A172 (cell line): ENCODE data around the gene UNC13B. TPM values are rescaled to one million over a fixed set of nuclear protein-coding genes. Genes with fewer than 3 reads are reported as not detected.
A peak's percentile ranks its signal among the peaks of the same experiment; 100 is the strongest.
"Not testable (repeated sequence)": the region's sequence is repeated elsewhere in the genome, so short reads cannot be mapped to it uniquely, and the experiment has no call there.

Experiments
- DNase-seq: peaks from one replicate; pipeline ENCODE4 v3.0.0-alpha.2; 2015; ENCODE audit warnings: low spot score
- total RNA-seq: library from RNA; depleted of rRNA; stranded (reverse); fragments of >200 nt; shearing (Covaris generic); gene quantifications from 2 replicates; pipeline ENCODE4 v1.2.3, GENCODE V29; 2014; rRNA removed

UNC13B gene
- total RNA-seq: 6.7 and 7.5 TPM in 2 replicates

DNA sequence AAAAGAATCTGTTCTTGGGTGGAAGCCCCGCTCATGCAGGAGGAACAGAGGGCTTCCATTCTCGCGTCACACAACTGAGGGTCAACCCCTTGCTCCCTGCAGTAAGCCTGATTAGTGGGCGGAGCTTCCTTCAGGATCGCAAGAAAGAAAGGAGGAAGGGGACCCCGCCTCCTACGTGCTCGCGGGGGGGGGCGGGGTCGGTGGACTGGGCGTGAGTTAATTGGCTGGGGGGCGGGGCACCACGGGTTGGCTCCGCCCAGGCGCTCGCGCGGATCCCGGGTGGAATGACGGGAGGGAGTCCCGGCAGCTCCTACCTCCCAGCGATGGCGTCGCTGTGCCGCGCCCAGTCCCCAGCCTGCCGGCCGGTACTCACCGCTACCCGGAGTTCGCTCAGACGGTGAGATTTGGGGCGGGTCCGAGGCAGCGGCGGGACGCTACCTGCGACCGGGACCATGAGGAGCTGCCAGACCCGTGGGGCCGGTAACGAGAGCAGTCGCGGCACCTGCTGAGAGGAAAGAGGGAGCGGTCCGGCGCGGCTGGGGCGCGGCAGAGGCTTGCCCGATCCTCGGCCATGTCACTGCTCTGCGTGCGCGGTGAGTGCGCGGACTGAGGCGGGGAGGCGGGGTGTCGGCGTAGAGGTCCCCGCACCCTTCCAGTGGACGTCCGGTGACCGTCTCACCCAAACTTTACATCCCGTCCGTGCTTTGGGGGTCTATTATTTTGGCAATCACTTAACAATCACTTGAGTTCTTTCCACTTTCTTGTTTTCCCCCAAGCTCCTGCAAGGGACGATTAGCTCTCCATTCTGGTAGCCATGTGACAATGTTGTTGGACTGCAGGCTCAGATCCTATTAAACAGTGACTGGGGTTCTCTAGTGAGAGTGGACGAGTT, at the start of gene UNC13B:
UNC13B (plus strand) TSS at position 297 of the 892 bp plus-strand sequence; CDS start at position 572, 275 bp downstream.
- DNase-seq: peak; percentile 78

GRCh38 chr9:35112257-35113020, 49.4 kb upstream of the UNC13B start:
- peak; percentile 72 for DNase-seq

DNA sequence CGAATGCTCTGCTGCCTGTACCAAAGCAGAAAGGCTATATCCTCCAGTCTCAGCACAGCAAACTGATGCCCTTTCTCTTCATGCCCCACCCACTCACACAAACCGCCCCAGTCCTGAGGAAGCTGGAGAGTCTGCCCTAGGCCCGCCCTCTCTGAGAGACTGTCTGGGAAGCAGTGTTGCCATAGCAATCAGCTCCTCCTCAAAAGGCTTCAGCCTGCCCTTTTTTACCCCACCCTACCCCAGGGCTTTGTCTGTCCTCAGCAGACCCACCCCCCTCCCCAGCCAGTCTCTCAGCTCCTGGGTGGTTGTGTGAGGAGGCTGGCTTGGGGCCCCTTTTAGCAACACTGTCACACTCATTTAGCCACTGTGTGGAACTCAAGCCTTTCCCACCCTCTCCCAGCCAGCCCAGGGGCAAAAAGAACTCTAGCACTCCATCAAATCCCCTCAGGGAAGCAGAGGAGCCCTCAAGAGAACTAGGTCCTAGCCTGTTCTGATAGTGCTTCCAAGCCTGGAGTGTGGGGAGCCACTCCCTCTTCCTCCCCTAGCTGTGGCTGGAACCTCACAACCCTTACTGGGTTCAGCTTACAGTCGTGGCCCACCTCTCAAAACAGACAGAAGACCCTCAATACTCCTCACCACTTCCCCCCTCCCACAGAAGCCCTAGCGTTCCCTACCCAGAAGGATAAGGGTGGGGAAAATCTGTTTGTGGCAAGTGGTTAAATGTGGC, 47.5 kb upstream of the UNC13B start:
- DNase-seq: peak; percentile 96

DNA sequence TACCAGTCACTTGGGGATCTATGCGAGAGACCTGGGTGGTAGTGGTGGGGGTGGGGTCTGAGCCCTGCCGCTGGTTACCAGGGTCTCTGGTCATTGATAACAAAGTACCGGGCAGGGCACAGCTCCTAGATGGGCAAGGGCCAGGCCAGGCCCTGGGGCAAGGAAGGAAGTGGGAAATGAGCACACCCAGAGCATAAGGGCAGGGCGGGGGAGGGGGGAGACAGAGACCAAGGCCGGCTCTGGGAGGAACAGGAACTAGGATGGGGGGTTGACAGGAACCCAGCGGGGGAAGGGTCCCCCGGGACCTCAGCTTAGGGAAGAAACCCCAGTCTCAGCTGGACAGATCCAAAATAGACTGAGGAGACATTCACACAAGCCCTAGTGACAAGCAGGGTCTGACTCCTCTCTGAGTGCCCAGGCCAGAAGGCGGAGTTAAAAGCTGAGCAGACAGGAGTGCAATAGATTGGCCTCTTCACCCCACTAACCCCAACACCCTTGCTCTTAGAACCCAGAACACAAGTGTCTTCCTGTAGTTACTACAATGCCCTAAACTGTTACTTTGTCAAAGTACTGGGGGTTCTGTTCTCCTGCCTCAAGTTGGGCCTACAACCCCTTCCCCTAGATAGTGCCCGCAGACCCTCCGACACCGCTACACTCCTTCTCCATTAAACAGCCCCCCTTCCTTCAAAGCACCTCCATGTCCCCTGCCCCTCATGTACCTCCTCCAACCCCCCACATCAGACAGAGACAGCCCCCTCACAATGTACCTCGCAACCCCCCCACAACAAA, 46.8 kb upstream of the UNC13B start:
- DNase-seq: peak; percentile 35

- DNase-seq: peak; percentile 91
Measured at GRCh38 chr9:35115680-35116538, 45.9 kb upstream of the UNC13B start, which contains the start of gene ATOSB. Gene ATOSB, minus strand, starts transcription at chr9:35115862. Its CDS starts 7,588 bp downstream, at chr9:35108274.

DNA sequence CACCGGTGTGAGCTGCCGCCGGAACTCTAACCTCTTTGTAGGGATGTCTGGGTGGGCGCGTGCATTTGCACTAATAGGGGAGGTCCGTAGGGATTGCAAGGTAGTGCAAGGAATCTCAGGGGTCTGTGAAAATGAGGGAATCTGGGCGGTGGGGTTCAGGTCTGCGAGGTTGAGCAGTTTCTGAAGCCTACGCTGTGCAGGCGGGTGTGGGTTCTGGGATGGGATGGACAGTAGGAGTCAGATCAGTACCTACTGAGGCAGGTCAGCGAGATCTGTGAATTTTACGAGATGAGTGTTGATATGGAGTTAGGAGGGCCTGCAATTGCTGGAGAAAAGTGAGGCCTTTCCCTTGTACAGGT, 45.3 kb upstream of the UNC13B start:
- DNase-seq: no peak

GRCh38 chr9:35116898-35117551, 44.8 kb upstream of the UNC13B start:
- DNase-seq: peak; percentile 85

GRCh38 chr9:35134920-35135319, 26.9 kb upstream of the UNC13B start:
- DNase-seq: no peak

DNA sequence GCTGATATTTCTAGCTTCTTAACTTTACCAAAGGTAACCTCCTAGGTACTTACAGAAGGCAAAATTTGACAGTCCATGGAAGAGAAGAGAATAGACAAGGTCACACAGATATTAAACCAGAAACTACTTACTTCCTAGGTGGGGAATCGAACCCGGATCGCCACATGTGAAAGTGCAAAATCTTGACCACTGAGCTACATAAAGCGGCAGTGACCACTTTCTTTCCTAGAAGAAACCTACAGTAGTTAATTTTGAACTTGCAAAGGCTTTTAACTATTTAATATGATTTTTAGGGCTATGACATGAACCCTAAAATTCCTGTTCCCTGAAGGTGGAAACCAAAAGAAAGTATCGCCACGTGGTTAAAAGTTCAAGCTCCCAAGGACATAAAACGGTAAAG, 25.8 kb upstream of the UNC13B start:
- DNase-seq: no peak

GRCh38 chr9:35136866-35137265, 24.9 kb upstream of the UNC13B start:
- no peak for DNase-seq

DNA sequence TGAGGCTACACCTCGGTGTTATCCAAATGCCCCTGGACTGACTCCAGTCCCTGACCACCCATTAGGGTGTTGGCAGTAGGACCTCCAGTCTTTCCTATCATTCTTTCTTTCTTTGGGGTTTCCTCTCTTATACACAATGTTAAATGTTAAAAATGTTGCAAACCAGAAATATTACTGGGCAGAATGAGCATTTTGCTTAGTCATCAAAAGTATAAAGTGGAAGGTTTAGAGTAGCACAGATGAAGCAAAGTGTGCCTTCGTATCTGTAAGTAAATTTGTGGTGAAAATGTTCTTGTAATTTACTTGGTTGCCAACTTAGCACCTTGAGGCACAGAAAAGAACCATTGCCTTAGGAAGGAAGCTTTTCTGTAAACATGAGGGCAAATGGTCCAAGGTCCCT, 21.7 kb upstream of the UNC13B start:
- DNase-seq: no peak

GRCh38 chr9:35142037-35142436, 19.8 kb upstream of the UNC13B start:
- DNase-seq: no peak

GRCh38 chr9:35147941-35148563, 13.8 kb upstream of the UNC13B start:
- DNase-seq: not testable (repeated sequence)

- DNase-seq: no peak
Measured at GRCh38 chr9:35152926-35153325, 8.9 kb upstream of the UNC13B start.

DNA sequence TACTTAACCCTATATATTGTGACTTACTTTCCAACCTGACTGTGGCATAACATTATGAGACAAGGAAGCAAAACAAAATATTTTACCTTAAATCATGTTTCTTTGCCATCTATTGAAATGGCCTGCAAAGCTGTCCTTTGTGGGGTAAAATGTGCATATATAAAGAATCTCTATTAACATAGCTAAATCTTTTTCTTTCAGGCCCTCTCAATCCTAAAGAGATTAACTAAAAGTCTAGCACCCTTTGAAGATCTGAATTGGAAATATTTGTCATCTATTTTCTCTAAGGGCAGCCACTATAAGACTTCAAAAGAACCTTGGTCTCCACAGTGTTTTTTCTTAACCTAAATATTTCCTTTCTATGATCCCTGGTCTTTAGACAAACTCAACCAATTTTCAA, 5.0 kb upstream of the UNC13B start:
- DNase-seq: no peak

- DNase-seq: not testable (repeated sequence)
Measured at GRCh38 chr9:35157836-35158235, 4.0 kb upstream of the UNC13B start.

DNA sequence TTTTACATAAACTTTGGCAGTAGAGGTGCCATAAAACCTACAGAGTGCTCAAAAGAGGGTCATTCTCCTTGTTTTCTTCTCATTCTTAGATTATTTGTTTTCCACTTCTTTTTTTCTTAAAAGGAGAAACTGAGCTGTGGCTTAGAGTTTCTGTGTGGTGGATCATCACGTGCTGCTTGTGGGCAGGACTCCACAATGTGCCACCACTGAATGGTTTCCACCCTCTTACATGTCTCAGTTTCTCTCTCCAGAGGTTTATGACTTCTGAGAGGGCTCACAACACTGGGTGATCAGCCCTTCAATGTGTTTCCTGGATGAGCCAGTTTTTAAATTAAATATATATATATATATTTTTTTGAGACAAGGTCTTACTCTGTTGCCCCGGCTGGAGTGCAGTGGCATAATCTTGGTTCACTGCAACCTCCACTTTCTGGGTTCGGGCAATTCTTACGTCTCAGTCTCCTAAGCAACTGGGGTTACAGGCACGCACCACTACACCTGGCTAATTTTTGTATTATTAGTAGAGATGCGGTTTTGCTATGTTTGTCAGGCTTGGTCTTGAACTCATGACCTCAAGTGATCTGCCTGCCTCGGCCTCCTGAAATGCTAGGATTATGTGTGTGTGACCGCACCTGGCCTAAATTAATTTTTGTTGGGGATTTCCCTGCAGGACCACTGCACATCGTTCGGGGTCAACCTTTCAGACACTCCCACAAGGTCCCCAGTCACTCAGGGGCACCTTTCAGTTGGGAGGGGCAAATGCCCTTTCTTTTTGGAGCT, 3.1 kb upstream of the UNC13B start:
- no peak for DNase-seq

GRCh38 chr9:35162605-35163315, 951 bp downstream of the UNC13B start:
- no peak for DNase-seq
